Liver (tissue), 9 donors: ENCODE results near the gene ABCA8. TPM values are rescaled to one million over a fixed set of nuclear protein-coding genes. Genes with fewer than 3 reads are reported as not detected.
A peak's percentile ranks its signal among the peaks of the same experiment; 100 is the strongest.

Source experiments
- DNase-seq: peaks from one replicate; pipeline ENCODE4 v3.0.0-alpha.2; 2017; ENCODE audit warnings: low spot score
- H3K27ac ChIP-seq, 2 donors: one replicate each; pipeline ENCODE4 v1.7.0; 2013; ENCODE audit warnings: inconsistent platforms in 2 of 2, low read length in 2 of 2, control low read depth in 1 of 2, low read depth in 1 of 2, mild to moderate bottlenecking in 1 of 2
- H3K27me3 ChIP-seq, 4 donors: one replicate each; pipeline versions ENCODE4 v1.6.1 to v1.7.0; 2013; ENCODE audit warnings: low read length in 3 of 4, inconsistent platforms in 1 of 4, mild to moderate bottlenecking in 1 of 4, moderate library complexity in 1 of 4; ENCODE audit not compliant: control insufficient read depth in 4 of 4, insufficient read depth in 4 of 4
- H3K36me3 ChIP-seq, 4 donors: one replicate each; pipeline versions ENCODE4 v1.6.1 to v1.7.0; 2013; ENCODE audit warnings: low read length in 3 of 4, mild to moderate bottlenecking in 3 of 4, low read depth in 1 of 4, moderate library complexity in 1 of 4; ENCODE audit not compliant: control insufficient read depth in 4 of 4, insufficient read depth in 3 of 4
- H3K4me1 ChIP-seq, 4 donors: one replicate each; pipeline versions ENCODE4 v1.6.1 to v1.7.0; 2013; ENCODE audit warnings: low read length in 3 of 4, mild to moderate bottlenecking in 3 of 4, moderate library complexity in 1 of 4; ENCODE audit not compliant: control insufficient read depth in 4 of 4, insufficient read depth in 4 of 4
- H3K4me3 ChIP-seq, 3 donors: one replicate each; pipeline versions ENCODE4 v1.6.1 to v1.7.0; 2013; ENCODE audit warnings: low read length in 3 of 3, control low read depth in 1 of 3, low read depth in 1 of 3, mild to moderate bottlenecking in 1 of 3
- H3K9ac ChIP-seq, 2 donors: one replicate each; pipeline ENCODE4 v1.7.0; 2013; ENCODE audit warnings: low read length in 2 of 2, mild to moderate bottlenecking in 2 of 2, moderate library complexity in 2 of 2, control low read depth in 1 of 2, low read depth in 1 of 2
- H3K9me3 ChIP-seq, 4 donors: one replicate each; pipeline versions ENCODE4 v1.6.1 to v1.7.0; 2013; ENCODE audit warnings: low read length in 3 of 4; ENCODE audit not compliant: control insufficient read depth in 4 of 4
- EGR1 ChIP-seq, 2 donors: IDR thresholded peaks; 2 replicates each; pipeline ENCODE4 v1.6.1; 2016 to 2018; ENCODE audit warnings: antibody characterized with exemption in 2 of 2, low read depth in 2 of 2
- FOXA1 ChIP-seq: IDR thresholded peaks from 2 replicates; pipeline ENCODE4 v1.6.1; 2016; ENCODE audit warnings: antibody characterized with exemption
- FOXA2 ChIP-seq: IDR thresholded peaks from 2 replicates; pipeline ENCODE4 v1.6.1; 2016; ENCODE audit warnings: antibody characterized with exemption
- GABPA ChIP-seq, 2 donors: IDR thresholded peaks in 1 of 2; conservative IDR thresholded peaks in 1 of 2; 2 replicates each; pipeline ENCODE4 v1.6.1; 2016; ENCODE audit warnings: antibody characterized with exemption in 2 of 2, mild to moderate bottlenecking in 1 of 2, moderate library complexity in 1 of 2
- HNF4A ChIP-seq, 2 donors: conservative IDR thresholded peaks; 2 replicates each; pipeline ENCODE4 v1.6.1; 2016; ENCODE audit warnings: antibody characterized with exemption in 2 of 2, mild to moderate bottlenecking in 2 of 2
- HNF4G ChIP-seq: IDR thresholded peaks from 2 replicates; pipeline ENCODE4 v1.6.1; 2016; ENCODE audit warnings: antibody characterized with exemption
- JUND ChIP-seq, 2 donors: IDR thresholded peaks; 2 replicates each; pipeline ENCODE4 v1.6.1; 2016; ENCODE audit warnings: antibody characterized with exemption in 2 of 2
- NR2F2 ChIP-seq: IDR thresholded peaks from 2 replicates; pipeline ENCODE4 v1.6.1; 2016; ENCODE audit warnings: antibody characterized with exemption
- RAD21 ChIP-seq, 2 donors: IDR thresholded peaks; 2 replicates each; pipeline ENCODE4 v1.6.1; 2016; ENCODE audit warnings: antibody characterized with exemption in 2 of 2, mild to moderate bottlenecking in 2 of 2
- RXRA ChIP-seq, 2 donors: IDR thresholded peaks; 2 replicates each; pipeline ENCODE4 v1.6.1; 2017 to 2018; ENCODE audit warnings: antibody characterized with exemption in 2 of 2, mild to moderate bottlenecking in 1 of 2
- SP1 ChIP-seq: IDR thresholded peaks from 2 replicates; pipeline ENCODE4 v1.6.1; 2018; ENCODE audit warnings: antibody characterized with exemption, mild to moderate bottlenecking
- TAF1 ChIP-seq: conservative IDR thresholded peaks from 2 replicates; pipeline ENCODE4 v1.6.1; 2016; ENCODE audit warnings: antibody characterized with exemption, mild to moderate bottlenecking
- YY1 ChIP-seq: IDR thresholded peaks from 2 replicates; pipeline ENCODE4 v1.6.1; 2016; ENCODE audit warnings: antibody characterized with exemption, mild to moderate bottlenecking
- WGBS: extraction: QIAGEN DNeasy Blood & Tissue Kit; methylation state at CpG from one replicate; pipeline ENCODE4 v1.1.7; 2013; 5-methylcytosine and 5-hydroxymethylcytosine counted together
- polyA plus RNA-seq, 2 donors: library from polyadenylated mRNA; stranded (reverse) in 1 of 2; unstranded in 1 of 2; fragments of 200-250 nt in 1 of 2; fragments of >200 nt in 1 of 2; fragmentation: Nextera tagmentation in 1 of 2; extraction: Ambion mirVana in 1 of 2; gene quantifications; one replicate each; pipeline versions ENCODE4 v1.2.1 to v1.2.3, GENCODE V29; 2013 to 2015
- total RNA-seq, 2 donors: library from RNA; depleted of rRNA; stranded (reverse); fragments of >200 nt; gene quantifications; one replicate each; pipeline ENCODE4 v1.2.3, GENCODE V29; 2014
- TF ChIP-seq, protein P1 (sequence below): IDR thresholded peaks from 2 replicates; pipeline ENCODE4 v1.6.1; 2016; ENCODE audit warnings: antibody characterized with exemption
- TF ChIP-seq, protein P2 (sequence below): IDR thresholded peaks from 2 replicates; pipeline ENCODE4 v1.6.1; 2016; ENCODE audit warnings: antibody characterized with exemption, mild to moderate bottlenecking
- TF ChIP-seq, protein P3 (sequence below): IDR thresholded peaks from 2 replicates; pipeline ENCODE4 v1.6.1; 2016; ENCODE audit warnings: antibody characterized with exemption
- TF ChIP-seq, protein P4 (sequence below): fragments of 150-350 bp; IDR thresholded peaks from 2 replicates; pipeline ENCODE4 v1.5.1; 2017; ENCODE audit warnings: improper control_type of control experiment, low read depth, low read length; ENCODE audit not compliant: missing input control
- TF ChIP-seq, protein P5 (sequence below): IDR thresholded peaks from 2 replicates; pipeline ENCODE4 v1.6.1; 2016; ENCODE audit warnings: antibody characterized with exemption
- donor health status: healthy.
- donor health status: healthy.
- donor health status: healthy.
- donor health status: healthy.
- donor health status: healthy.

The ABCA8 gene
- total and polyA plus RNA-seq, 4 donors = 9.3 to 72.2 (median 14.0) TPM

DNA sequence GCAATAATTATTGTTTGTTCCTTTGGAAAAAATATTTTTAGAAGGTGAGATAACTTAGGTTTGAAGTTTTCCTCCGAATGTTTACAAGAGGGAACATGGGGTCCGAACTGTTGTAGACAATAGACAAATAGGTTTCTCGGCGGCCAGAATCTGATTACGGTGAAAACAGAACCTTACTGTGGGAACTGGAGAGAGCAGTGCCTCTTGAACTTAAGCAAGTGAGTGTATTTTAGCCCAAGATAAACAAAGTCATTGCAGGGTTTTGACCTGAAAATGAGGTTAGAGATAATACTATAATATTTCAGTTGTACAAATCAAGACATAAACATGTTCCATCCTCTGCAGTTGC lies 134.7 kb downstream of the ABCA8 start:
- peak overlapping the region in 1 of 2 donors; percentile 86 for H3K9ac ChIP-seq
- TF ChIP-seq TAF1 = peak; percentile 68
- TF ChIP-seq, protein P1, sequence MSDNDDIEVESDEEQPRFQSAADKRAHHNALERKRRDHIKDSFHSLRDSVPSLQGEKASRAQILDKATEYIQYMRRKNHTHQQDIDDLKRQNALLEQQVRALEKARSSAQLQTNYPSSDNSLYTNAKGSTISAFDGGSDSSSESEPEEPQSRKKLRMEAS = no peak
- peak overlapping the region in 1 of 3 donors; percentile 7 for H3K4me3 ChIP-seq
- H3K36me3 ChIP-seq = no peaks in the 10 kb centered on the region
- no peak for DNase-seq
- peak overlapping the region; percentile 83 to 86 for H3K27ac ChIP-seq
- no peaks in the 10 kb centered on the region for H3K9me3 ChIP-seq
- 29% methylated on average over 5 of the region's 5 CpGs for WGBS
- peaks cover 6 to 53% (median 37%) of the 10 kb centered on the region in 4 donors for H3K4me1 ChIP-seq
- no peaks in the 10 kb centered on the region for H3K27me3 ChIP-seq

DNA sequence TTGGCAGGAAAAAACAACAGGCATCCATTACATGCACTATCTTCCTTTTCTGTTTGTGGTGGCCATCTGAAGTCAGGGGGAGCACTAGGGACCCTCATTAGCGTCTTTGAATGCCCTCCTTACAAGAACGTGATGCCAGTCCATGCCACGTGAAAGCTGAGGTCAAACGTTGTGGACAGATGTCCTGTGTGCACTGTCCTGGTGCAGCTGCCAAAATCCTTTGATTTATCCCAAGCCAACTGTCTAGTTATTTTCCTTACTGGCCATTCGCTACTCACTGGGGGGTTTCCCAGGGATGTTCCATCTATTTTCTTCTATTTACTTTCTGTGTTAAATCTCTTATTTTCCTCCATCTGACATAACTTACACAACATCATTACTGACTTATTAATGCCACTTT lies 135.7 kb downstream of the ABCA8 start:
- peak overlapping the region; percentile 83 to 86 for H3K27ac ChIP-seq

More for the DNA sequence above, 135.7 kb downstream of the ABCA8 start:
- 35% methylated on average over 5 of the region's 5 CpGs for WGBS
- Histone ChIP-seq H3K36me3 (no peaks in the 10 kb centered on the region), H3K27me3 (no peaks in the 10 kb centered on the region), H3K9me3 (no peaks in the 10 kb centered on the region), H3K9ac (peak overlapping the region in 1 of 2 donors; percentile 36), H3K4me3 (no peak overlapping the region), H3K4me1 (peaks cover 6 to 47% (median 36%) of the 10 kb centered on the region in 4 donors)
- DNase-seq = no peak
- no peak for TF ChIP-seq YY1
- TF ChIP-seq GABPA (IDR thresholded peaks at IDR 0.05 in 1 of 2, conservative IDR thresholded peaks at IDR 0.05 in 1 of 2) = no peak
- no peak for TF ChIP-seq TAF1
- peak; percentile 86 to 93 for TF ChIP-seq RXRA (IDR thresholded peaks at IDR 0.05)
- peak in 1 of 2 donors; percentile 18 for TF ChIP-seq EGR1 (IDR thresholded peaks at IDR 0.05; ENCODE audit: low read depth in 2 of 2)
- TF ChIP-seq NR2F2 = no peak
- TF ChIP-seq, protein P2, sequence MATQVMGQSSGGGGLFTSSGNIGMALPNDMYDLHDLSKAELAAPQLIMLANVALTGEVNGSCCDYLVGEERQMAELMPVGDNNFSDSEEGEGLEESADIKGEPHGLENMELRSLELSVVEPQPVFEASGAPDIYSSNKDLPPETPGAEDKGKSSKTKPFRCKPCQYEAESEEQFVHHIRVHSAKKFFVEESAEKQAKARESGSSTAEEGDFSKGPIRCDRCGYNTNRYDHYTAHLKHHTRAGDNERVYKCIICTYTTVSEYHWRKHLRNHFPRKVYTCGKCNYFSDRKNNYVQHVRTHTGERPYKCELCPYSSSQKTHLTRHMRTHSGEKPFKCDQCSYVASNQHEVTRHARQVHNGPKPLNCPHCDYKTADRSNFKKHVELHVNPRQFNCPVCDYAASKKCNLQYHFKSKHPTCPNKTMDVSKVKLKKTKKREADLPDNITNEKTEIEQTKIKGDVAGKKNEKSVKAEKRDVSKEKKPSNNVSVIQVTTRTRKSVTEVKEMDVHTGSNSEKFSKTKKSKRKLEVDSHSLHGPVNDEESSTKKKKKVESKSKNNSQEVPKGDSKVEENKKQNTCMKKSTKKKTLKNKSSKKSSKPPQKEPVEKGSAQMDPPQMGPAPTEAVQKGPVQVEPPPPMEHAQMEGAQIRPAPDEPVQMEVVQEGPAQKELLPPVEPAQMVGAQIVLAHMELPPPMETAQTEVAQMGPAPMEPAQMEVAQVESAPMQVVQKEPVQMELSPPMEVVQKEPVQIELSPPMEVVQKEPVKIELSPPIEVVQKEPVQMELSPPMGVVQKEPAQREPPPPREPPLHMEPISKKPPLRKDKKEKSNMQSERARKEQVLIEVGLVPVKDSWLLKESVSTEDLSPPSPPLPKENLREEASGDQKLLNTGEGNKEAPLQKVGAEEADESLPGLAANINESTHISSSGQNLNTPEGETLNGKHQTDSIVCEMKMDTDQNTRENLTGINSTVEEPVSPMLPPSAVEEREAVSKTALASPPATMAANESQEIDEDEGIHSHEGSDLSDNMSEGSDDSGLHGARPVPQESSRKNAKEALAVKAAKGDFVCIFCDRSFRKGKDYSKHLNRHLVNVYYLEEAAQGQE = no peak
- TF ChIP-seq, protein P3, sequence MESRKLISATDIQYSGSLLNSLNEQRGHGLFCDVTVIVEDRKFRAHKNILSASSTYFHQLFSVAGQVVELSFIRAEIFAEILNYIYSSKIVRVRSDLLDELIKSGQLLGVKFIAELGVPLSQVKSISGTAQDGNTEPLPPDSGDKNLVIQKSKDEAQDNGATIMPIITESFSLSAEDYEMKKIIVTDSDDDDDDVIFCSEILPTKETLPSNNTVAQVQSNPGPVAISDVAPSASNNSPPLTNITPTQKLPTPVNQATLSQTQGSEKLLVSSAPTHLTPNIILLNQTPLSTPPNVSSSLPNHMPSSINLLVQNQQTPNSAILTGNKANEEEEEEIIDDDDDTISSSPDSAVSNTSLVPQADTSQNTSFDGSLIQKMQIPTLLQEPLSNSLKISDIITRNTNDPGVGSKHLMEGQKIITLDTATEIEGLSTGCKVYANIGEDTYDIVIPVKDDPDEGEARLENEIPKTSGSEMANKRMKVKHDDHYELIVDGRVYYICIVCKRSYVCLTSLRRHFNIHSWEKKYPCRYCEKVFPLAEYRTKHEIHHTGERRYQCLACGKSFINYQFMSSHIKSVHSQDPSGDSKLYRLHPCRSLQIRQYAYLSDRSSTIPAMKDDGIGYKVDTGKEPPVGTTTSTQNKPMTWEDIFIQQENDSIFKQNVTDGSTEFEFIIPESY = peak; percentile 69
- TF ChIP-seq JUND (IDR thresholded peaks at IDR 0.05) = peak in 1 of 2 donors; percentile 40
- TF ChIP-seq RAD21 (IDR thresholded peaks at IDR 0.05) = peak; percentile 37 to 45
- TF ChIP-seq, protein P1 = peak; percentile 60
- TF ChIP-seq FOXA1 = peak; percentile 81
- TF ChIP-seq, protein P4, sequence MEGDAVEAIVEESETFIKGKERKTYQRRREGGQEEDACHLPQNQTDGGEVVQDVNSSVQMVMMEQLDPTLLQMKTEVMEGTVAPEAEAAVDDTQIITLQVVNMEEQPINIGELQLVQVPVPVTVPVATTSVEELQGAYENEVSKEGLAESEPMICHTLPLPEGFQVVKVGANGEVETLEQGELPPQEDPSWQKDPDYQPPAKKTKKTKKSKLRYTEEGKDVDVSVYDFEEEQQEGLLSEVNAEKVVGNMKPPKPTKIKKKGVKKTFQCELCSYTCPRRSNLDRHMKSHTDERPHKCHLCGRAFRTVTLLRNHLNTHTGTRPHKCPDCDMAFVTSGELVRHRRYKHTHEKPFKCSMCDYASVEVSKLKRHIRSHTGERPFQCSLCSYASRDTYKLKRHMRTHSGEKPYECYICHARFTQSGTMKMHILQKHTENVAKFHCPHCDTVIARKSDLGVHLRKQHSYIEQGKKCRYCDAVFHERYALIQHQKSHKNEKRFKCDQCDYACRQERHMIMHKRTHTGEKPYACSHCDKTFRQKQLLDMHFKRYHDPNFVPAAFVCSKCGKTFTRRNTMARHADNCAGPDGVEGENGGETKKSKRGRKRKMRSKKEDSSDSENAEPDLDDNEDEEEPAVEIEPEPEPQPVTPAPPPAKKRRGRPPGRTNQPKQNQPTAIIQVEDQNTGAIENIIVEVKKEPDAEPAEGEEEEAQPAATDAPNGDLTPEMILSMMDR = no peak
- TF ChIP-seq SP1 = peak; percentile 75
- TF ChIP-seq FOXA2 = peak; percentile 79
- TF ChIP-seq HNF4G = peak; percentile 15
- TF ChIP-seq, protein P5, sequence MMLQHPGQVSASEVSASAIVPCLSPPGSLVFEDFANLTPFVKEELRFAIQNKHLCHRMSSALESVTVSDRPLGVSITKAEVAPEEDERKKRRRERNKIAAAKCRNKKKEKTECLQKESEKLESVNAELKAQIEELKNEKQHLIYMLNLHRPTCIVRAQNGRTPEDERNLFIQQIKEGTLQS = no peak
- TF ChIP-seq HNF4A (conservative IDR thresholded peaks at IDR 0.05) = peak; percentile 75 to 87
